Left lobe of liver (tissue), 2 donors: ENCODE results near the gene PTPRT. TPM values are rescaled to one million over a fixed set of nuclear protein-coding genes. Genes with fewer than 3 reads are reported as not detected.

Source experiments
- ATAC-seq: fragments of 200-7000 bp; cut with Tn5 transposase; one replicate; pipeline ENCODE4 v1.9.1; 2020; ENCODE audit warnings: mild to moderate bottlenecking, moderate library complexity
- DNase-seq: peaks from one replicate; pipeline ENCODE4 v3.0.0-alpha.2; 2020; ENCODE audit warnings: low spot score
- total RNA-seq: library from RNA; stranded (reverse); gene quantifications from one replicate; pipeline ENCODE4 v1.2.1, GENCODE V29; 2021
- donor health status: DM: no; HTN: no; CAD: no; lungs with moderate emphysema.
- donor health status: DM: no; HTN: yes; CAD: no.

The PTPRT gene
- total RNA-seq, 1 donor from 2014 or later, result 0.88 TPM

GRCh38 chr20:42650191-42650746 is 539.4 kb downstream of the PTPRT start:
- DNase-seq (no peak), ATAC-seq (no peak)

DNA sequence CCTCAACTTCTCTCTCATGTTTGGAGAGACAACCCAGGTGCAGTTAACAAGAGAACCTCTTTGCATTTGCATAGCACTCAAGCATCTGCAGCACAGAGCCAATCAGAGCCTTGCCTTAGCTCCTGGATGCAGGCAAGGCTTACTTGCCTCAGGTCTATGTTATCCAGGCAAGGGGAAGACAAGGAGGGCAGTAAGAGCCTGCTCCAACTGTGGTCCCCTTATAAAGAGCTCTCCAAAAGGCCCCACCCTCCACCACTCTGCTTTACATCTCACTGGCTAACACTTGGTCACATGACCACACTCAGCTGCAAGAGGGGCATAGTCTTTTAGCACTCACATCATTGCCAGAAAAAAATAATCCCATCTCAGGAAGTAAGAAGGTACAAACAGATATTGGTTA is 540.0 kb downstream of the PTPRT start:
- DNase-seq, result no peak
- ATAC-seq, result no peak

DNA sequence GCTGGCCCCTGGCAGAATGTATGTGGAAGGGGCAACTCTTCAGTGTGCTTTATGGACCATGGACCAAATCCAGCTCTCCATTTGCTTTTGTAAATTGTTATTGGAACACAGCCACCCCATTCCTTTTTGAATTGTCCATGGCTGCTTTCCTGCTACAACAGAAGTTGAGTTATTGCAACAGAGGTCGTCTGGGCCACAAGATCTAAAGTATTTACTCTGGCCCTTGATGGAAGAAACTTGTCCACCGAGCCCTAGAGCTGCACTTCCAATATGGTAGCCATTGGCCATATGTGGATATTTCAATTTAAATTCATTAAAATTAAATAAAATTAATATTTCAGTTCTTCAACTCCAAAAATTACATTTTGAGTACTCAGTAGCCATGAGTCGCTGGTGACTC is 543.5 kb downstream of the PTPRT start:
- DNase-seq (no peak), ATAC-seq (peak; percentile 43)

GRCh38 chr20:42641886-42642285 is 547.8 kb downstream of the PTPRT start:
- ATAC-seq (no peak), DNase-seq (no peak)

- DNase-seq (no peak), ATAC-seq (no peak)
These were observed 550.6 kb downstream of the PTPRT start for GRCh38 chr20:42639140-42639539.

GRCh38 chr20:42635699-42636411 is 553.9 kb downstream of the PTPRT start:
- DNase-seq, result no peak

DNA sequence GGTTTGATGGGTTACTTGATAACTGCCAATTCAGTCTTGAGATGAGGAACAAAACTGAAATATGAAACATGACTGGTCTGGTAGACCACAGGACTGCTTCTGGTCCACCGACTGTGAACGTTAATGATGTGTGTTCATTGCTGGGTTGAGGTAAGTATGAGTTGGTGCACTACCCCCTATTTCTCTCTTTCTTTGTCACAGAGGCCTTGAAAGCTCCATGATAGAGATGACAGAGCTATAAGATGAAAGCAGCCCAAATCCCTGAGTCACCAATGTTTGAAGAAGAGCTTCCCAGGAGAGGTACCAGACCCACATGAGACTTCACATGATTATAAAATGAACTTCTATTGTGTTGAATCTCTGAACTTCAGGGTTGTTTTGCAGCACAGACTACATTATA is 555.5 kb downstream of the PTPRT start:
- no peak for DNase-seq
- ATAC-seq, result no peak

More at GRCh38 chr20:42635699-42636411, 553.9 kb downstream of the PTPRT start:
- no peak for ATAC-seq

- ATAC-seq, result peak; percentile 86
- no peak for DNase-seq
These were observed 561.0 kb downstream of the PTPRT start for GRCh38 chr20:42628683-42629082.

GRCh38 chr20:42613076-42613475 is 576.6 kb downstream of the PTPRT start:
- ATAC-seq, result no peak
- no peak for DNase-seq

DNA sequence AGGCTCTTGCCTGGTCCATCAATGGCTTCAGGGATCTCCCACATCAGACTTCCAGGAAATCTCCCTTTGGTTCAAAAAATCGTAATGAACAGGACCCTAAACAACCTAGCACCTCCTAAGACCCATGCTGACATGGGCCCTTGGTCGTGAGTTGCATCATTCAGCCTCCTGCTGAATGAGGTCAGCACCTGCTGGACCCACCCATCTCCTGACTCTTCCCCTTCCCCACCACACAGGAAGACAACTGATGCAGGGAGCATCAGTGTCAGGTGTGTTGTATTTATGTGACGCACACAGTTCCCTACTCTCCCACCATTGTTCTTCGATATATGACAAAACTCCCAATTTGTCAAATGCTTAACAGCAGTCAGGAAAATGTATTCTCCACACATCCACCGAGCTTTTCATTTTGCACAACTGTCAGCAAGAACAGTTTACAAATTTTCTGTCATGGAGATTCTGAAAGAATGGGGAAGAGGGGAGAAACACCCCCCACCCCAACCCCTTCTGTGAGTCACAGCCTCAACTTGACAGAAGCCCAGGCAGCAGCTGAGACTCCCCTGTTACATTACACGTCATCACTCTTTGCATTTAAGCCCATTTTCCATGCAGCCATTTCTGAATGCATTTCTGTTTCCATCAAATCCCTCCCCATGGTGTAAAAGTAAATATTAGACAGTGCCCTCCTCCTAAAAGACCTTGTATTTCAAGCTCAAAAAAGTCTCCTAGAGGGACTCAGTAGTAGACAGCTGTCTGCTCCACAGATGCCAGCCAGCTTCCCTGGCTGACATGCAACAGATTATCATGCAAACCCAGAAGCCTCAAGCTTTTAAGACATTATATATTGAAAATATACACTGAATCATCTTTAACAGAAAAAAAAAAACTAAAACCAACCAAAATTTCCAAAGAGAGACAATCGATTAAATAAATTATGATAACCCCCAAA is 577.5 kb downstream of the PTPRT start:
- ATAC-seq, result no peak

GRCh38 chr20:42611423-42611822 is 578.3 kb downstream of the PTPRT start:
- DNase-seq (no peak), ATAC-seq (no peak)

More for the DNA sequence above, 577.5 kb downstream of the PTPRT start:
- DNase-seq, result no peak

GRCh38 chr20:42610070-42610469 is 579.6 kb downstream of the PTPRT start:
- ATAC-seq (no peak), DNase-seq (no peak)

- DNase-seq, result no peak
- ATAC-seq, result no peak
These were observed 580.1 kb downstream of the PTPRT start for GRCh38 chr20:42609618-42610017.

- no peak for ATAC-seq
- DNase-seq, result no peak
These were observed 584.4 kb downstream of the PTPRT start for GRCh38 chr20:42604998-42605956.

DNA sequence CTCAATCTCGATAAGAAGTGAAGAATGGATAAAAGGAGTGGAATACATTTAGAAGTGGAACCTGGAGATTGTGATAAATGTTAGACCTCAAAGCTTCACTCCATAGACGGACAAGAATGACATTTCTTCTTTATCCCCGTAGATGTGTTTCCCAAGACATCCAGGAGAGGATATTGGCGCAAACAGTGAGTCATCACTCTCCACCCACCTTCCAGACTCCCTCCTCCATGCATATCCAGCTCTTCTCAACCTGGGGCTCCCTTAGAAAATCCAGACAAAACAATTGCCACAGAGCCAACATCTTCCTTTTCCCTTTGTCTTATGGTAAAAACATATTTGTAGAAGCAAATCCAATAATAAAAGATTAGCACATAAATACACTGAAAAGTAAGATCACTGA is 586.1 kb downstream of the PTPRT start:
- no peak for ATAC-seq
- DNase-seq, result no peak

GRCh38 chr20:42598581-42598980 is 591.1 kb downstream of the PTPRT start:
- ATAC-seq, result no peak

GRCh38 chr20:42595625-42596024 is 594.1 kb downstream of the PTPRT start:
- DNase-seq, result no peak
- ATAC-seq, result no peak

More at GRCh38 chr20:42598581-42598980, 591.1 kb downstream of the PTPRT start:
- DNase-seq, result no peak

GRCh38 chr20:42594659-42595058 is 595.0 kb downstream of the PTPRT start:
- DNase-seq (no peak), ATAC-seq (no peak)

DNA sequence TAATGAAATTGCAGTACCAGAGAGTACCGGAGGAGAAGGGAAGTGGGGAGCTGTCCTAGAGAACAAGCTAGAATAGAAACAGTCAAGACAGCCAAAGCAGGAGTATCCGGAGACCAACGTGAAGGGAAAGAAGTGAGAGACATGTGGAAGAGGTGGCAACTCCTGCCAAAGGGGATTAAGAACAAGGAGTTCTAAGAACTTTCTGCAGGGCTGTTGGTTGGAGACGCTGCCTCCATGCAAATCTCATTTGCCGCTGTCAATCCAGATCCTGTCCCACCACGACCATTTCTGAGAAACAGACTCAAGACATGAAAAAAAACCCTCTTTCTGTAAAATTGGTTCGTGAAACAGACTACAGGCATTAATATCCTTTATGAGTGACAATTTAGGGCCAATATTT is 595.7 kb downstream of the PTPRT start:
- DNase-seq (no peak), ATAC-seq (no peak)

GRCh38 chr20:42589976-42590639 is 599.6 kb downstream of the PTPRT start:
- ATAC-seq (no peak), DNase-seq (no peak)
